Thoracic aorta (tissue), 2 donors: Measurements from ENCODE around the gene PHLDA2. TPM values are rescaled to one million over a fixed set of nuclear protein-coding genes. Genes with fewer than 3 reads are reported as not detected.

Experiments used
- ATAC-seq: fragments of 150-250 bp; one replicate; pipeline ENCODE4 v1.8.0; 2017; ENCODE audit warnings: low read depth; ENCODE audit not compliant: insufficient number of reproducible peaks, low FRiP score
- DNase-seq: peaks from one replicate; pipeline ENCODE4 v3.0.0-alpha.2; 2020; ENCODE audit warnings: low spot score
- H3K27ac ChIP-seq, 2 donors: fragments of 200-600 bp; sonication (generic); 1 replicate in 1 of 2; 2 replicates in 1 of 2; pipeline ENCODE4 v1.5.1; 2016; ENCODE audit warnings: mild to moderate bottlenecking in 2 of 2, moderate library complexity in 2 of 2
- H3K27me3 ChIP-seq: fragments of 200-600 bp; sonication (generic); replicated peaks from 2 replicates; pipeline ENCODE4 v1.6.0; 2016; ENCODE audit warnings: mild to moderate bottlenecking; ENCODE audit not compliant: insufficient read depth
- H3K36me3 ChIP-seq: fragments of 200-600 bp; sonication (generic); one replicate; pipeline ENCODE4 v1.5.1; 2016
- H3K4me1 ChIP-seq, 2 donors: fragments of 200-600 bp; sonication (generic); 1 replicate in 1 of 2; 2 replicates in 1 of 2; pipeline versions ENCODE4 v1.5.1 to v1.6.0; 2016; ENCODE audit warnings: low read depth in 2 of 2, mild to moderate bottlenecking in 1 of 2; ENCODE audit not compliant: control insufficient read depth in 1 of 2
- H3K4me3 ChIP-seq: fragments of 200-600 bp; sonication (generic); 2 replicates; pipeline ENCODE4 v1.5.1; 2016; ENCODE audit warnings: mild to moderate bottlenecking
- H3K9me3 ChIP-seq: fragments of 200-600 bp; sonication (generic); 2 replicates; pipeline ENCODE4 v1.5.1; 2016
- CTCF ChIP-seq: fragments of 200-600 bp; sonication (generic); IDR thresholded peaks from one replicate; pipeline ENCODE4 v1.5.1; 2019; ENCODE audit warnings: antibody characterized with exemption
- total RNA-seq, 2 donors: library from RNA; depleted of rRNA; stranded (reverse); fragments of >200 nt; gene quantifications; one replicate each; pipeline versions ENCODE4 v1.1.0 to v1.2.3, GENCODE V29; 2016

The PHLDA2 gene
- total RNA-seq, 2 donors from 2014 or later, result 14.4 to 21.3 TPM

- Histone ChIP-seq H3K9me3 (no peaks in the 10 kb centered on the region), H3K4me3 (no peak overlapping the region), H3K27me3 (no peaks in the 10 kb centered on the region), H3K4me1 (no peaks in the 10 kb centered on the region), H3K27ac (no peak overlapping the region), H3K36me3 (no peaks in the 10 kb centered on the region)
- ATAC-seq, result no peak
- no peak for DNase-seq
- no peak for TF ChIP-seq CTCF
Observed at GRCh38 chr11:2921742-2922493, 7.3 kb downstream of the PHLDA2 start.

- TF ChIP-seq CTCF, result no peak
- Histone ChIP-seq H3K27me3 (no peaks in the 10 kb centered on the region), H3K4me3 (no peak overlapping the region), H3K9me3 (no peaks in the 10 kb centered on the region), H3K4me1 (no peaks in the 10 kb centered on the region), H3K27ac (no peak overlapping the region), H3K36me3 (no peaks in the 10 kb centered on the region)
- ATAC-seq, result no peak
- DNase-seq, result no peak
Observed at GRCh38 chr11:2921261-2921660, 8.0 kb downstream of the PHLDA2 start.

GRCh38 chr11:2920343-2920742, 8.9 kb downstream of the PHLDA2 start:
- H3K27ac ChIP-seq, result no peak overlapping the region
- no peaks in the 10 kb centered on the region for H3K36me3 ChIP-seq
- no peaks in the 10 kb centered on the region for H3K27me3 ChIP-seq
- no peaks in the 10 kb centered on the region for H3K9me3 ChIP-seq
- no peak for DNase-seq
- H3K4me1 ChIP-seq, result no peaks in the 10 kb centered on the region
- no peak for TF ChIP-seq CTCF
- H3K4me3 ChIP-seq, result no peak overlapping the region
- no peak for ATAC-seq

GRCh38 chr11:2919837-2920236, 9.4 kb downstream of the PHLDA2 start:
- TF ChIP-seq CTCF, result no peak
- Histone ChIP-seq H3K27me3 (no peaks in the 10 kb centered on the region), H3K4me1 (no peaks in the 10 kb centered on the region), H3K9me3 (no peaks in the 10 kb centered on the region), H3K27ac (no peak overlapping the region), H3K36me3 (no peaks in the 10 kb centered on the region), H3K4me3 (no peak overlapping the region)
- DNase-seq (no peak), ATAC-seq (no peak)

GRCh38 chr11:2919188-2919587, 10.0 kb downstream of the PHLDA2 start:
- Histone ChIP-seq H3K36me3 (no peaks in the 10 kb centered on the region), H3K4me1 (peaks cover 0 to 6% of the 10 kb centered on the region in 2 donors), H3K27me3 (no peaks in the 10 kb centered on the region), H3K9me3 (no peaks in the 10 kb centered on the region), H3K27ac (no peak overlapping the region), H3K4me3 (no peak overlapping the region)
- DNase-seq, result no peak
- no peak for TF ChIP-seq CTCF
- ATAC-seq, result no peak
